Tibial nerve (tissue), 4 donors: Measurements from ENCODE around the gene RPTOR.

Source experiments
- CTCF ChIP-seq, 5 experiments: fragments of 200-600 bp in 3 of 5; fragments of 450-650 bp in 2 of 5; sonication (generic) in 3 of 5; IDR thresholded peaks; one replicate each; pipeline ENCODE4 v1.5.1; 2016 to 2019; ENCODE audit warnings: antibody characterized with exemption in 5 of 5, mild to moderate bottlenecking in 3 of 5, moderate library complexity in 2 of 5
- EP300 ChIP-seq, 2 donors: sonication (generic); formaldehyde crosslinking; IDR thresholded peaks; one replicate each; pipeline ENCODE4 v1.6.1; 2017; ENCODE audit warnings: antibody characterized with exemption in 2 of 2, mild to moderate bottlenecking in 1 of 2
- POLR2A ChIP-seq, 2 donors: fragments of 450-650 bp; IDR thresholded peaks; one replicate each; pipeline ENCODE4 v1.6.1; 2017; ENCODE audit warnings: antibody characterized with exemption in 2 of 2, mild to moderate bottlenecking in 2 of 2, moderate library complexity in 2 of 2

GRCh38 chr17:80860101-80860671 is 315.5 kb downstream of the RPTOR start:
- no peak for TF ChIP-seq CTCF (IDR thresholded peaks at IDR 0.05)
- TF ChIP-seq POLR2A (IDR thresholded peaks at IDR 0.05): no peak
- no peak for TF ChIP-seq EP300 (IDR thresholded peaks at IDR 0.05)
